CD4-positive, alpha-beta T cell treated with Interleukin-15 for 4 hours (primary cell): ENCODE data around the gene ADGRB2.

Experiments used
- DNase-seq: peaks from one replicate; pipeline ENCODE4 v3.0.0-alpha.2; 2020; ENCODE audit warnings: low spot score

ADGRB2 gene

DNA sequence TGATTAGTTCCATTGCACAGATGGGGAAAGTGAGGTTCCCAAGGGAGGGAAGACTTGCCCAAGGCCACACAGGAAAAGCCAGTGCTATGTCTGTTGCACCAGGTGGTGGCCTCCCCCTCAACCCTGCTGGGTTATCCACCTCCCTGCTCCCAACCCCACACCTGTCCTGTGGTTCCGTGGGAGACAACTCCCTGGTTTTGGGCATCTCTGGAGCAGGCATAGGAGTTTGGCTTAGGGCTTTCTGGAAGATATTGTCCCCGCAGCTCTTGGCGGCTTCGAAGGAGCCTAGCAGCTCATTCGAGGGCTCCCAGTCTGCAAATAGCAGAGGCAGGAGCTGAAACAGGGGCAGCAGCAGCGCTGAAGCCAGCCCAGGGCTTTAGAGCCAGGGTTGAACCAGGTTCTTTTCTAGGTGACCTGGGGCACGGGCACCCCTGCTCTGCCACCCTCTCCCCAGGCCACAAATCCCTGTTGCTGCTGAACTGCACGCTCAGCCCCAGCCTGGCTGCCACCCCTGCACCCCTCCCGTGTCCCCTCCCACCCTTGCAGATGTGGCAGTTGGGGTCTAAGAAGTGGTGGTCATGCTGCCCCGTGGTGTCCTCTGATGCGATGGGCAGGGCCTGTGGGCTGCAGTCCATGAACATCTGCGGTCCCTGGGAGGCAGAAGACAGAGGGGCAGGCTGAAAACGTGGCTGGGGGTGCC lies 29.6 kb upstream of the ADGRB2 start:
- no peak for DNase-seq

DNA sequence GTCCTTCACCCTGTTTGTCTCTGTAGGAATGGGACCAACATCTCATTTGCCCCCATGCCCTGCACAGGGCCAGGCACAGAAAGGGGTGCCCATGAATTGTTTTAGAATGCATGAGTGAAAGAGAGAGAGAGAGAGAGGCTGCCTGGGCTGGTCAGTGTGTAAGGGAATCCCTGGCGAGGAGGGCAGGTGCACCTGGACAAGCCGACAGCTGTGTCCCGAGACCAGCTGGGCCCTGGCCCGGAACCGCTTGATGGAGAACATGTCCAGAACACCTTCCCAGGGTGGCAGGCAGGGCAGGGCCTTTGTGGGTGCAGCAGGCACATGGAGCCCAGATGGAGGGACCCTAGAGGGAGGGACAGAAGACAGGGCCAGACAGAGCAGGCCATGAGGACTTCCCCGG lies 28.9 kb upstream of the ADGRB2 start:
- no peak for DNase-seq

DNA sequence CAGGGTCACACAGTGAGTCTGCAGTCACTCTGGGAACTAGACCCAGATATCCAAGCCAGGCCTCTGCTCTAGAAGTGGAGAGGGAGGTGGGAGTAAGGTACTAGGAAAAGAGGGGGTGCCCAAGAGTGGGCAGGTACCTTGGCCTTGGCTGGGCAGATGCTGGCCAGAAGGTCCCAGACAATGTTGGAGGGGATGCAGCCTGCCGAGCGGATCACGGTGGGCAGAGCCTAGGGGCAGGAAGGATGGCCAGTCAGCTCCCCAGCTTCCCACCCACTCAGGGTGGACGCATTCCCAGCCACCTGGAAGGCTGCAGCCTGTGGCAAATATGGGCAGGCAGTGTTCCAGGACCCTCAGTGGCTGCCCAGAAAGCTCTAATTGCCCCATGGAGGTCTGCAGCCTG lies 28.4 kb upstream of the ADGRB2 start:
- no peak for DNase-seq

DNA sequence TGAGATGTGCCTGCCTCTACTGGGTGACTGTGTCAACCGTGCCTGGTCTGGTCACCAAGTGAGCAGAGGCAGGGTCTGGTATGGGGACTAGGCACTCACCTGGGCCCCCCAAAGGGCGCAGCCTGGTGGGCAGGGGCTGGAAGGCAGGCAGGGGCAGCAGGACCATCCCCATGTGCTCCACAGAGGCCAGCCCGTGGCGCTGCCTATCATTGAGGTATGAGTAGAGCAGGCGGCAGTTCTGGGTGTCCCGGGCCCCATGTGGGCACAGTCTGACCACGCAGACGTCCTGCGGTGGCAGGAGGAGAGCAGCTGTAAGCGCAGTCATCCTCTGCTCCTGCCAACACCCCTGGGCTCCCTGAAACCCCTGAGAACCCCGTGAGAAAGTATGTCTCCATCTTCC lies 28.0 kb upstream of the ADGRB2 start:
- no peak for DNase-seq

DNA sequence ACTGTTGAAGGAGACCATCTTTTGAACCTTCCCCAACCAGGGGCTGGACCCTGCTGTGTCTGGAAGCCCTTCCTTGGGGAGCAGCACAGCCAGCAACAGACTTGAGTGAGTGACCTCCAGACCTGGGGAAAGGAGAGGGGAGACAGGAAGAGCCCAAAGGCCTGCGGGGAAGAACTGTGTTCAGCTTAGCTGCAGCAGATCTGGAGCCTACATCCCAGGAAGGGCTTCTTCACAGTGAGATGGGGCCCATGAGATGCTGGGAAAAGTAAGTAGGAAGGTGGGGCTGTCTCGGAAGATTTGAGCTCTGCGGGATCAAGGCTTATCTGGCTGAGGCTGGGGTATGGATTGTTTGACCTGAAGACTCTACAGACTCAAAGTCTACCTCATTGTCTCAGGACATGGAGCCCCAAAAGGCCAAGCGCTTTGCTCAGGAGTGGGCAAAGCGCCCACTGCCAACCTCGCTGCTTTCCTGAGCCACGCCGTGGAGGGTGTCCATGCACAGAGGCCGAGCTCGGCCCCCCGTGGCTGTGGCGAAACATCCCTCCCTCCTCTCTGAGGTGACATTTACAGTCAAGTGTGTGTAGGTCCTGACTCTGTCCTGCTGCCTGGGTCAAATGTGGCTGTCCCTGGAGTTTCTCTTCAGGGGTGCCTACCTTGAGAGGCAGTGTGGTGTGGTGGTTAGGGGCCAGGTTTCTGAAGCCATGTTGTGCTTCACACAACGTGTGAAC lies 27.2 kb upstream of the ADGRB2 start:
- no peak for DNase-seq

DNA sequence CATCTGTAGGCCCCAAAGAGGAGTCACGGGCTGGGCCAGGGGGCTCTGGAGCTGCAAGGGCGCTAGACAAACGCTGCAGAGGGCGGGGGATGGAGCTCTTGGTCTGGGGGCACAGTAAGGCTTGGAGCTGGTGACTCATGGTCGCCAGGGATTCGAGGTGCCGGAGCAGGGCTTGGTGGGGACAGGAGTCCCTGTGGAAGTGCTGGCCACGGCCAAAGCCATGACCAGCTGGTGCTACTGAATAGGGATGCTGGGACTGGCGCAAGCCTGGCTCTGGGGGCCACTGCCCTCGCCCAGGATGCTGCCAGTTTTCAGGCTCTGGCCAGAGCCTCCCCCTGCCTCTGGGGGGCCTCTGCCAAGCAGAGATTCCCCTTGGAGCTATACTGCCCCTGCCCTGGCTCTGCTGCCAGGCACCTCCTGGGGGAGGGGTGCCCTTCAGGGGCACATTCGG lies 26.5 kb upstream of the ADGRB2 start:
- DNase-seq = no peak

DNA sequence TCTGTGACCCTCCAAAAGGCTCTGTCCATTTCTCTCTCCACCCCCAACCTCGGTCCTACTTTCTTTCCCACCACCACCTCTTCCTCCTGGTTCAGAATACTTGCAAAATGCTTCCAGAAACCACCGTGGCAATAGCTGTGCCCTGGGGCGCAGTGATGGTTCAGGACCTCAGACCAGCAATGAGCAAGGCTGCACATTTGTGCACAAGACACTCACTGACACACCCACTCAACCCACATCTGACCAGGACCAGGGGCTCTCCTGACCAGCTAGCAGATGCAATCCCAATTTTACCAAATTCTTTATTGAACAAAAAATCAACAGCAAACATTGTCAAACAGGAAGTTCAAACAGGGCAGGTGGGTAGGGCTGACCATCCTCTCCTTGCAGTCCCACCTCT lies 26.0 kb upstream of the ADGRB2 start:
- DNase-seq = no peak

DNA sequence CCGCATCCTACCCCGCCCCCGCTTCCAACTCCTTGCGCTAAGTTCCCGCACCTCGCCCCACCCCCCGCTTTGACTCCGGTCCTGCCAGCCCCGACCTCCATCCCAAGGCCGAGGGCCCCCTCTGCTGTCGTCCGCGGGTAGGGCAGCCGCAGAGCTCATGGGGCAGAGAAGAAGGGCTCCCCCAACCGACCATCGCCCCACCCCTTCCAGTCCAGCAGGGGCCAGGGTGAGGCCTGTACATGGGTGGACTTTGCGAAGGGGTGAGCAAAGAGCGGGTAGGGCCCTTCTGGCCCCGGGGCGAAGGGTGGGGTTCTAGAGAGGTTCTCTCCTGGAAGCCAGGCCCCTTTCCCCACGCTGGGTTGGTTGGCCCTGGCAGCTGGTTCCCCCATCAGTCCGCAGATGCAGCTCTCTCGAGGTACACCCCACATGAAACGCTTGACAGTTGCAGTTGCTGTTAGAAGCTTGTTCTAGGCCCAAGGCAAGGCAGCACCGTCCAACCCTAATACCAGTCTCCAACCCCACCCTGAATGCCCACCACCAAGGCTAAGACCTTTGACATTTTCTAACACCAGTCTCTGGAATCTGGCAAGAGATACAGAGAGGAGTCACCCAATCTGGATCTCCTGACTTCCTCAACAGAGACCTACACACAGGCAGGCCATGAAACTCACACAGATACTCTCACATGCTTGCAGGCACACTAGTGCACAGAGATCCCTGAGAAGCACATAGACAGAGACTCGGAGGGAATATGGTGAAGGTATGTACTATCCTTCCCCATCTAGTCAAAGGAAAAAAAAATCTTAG lies 25.3 kb upstream of the ADGRB2 start:
- DNase-seq = peak; percentile 94

DNA sequence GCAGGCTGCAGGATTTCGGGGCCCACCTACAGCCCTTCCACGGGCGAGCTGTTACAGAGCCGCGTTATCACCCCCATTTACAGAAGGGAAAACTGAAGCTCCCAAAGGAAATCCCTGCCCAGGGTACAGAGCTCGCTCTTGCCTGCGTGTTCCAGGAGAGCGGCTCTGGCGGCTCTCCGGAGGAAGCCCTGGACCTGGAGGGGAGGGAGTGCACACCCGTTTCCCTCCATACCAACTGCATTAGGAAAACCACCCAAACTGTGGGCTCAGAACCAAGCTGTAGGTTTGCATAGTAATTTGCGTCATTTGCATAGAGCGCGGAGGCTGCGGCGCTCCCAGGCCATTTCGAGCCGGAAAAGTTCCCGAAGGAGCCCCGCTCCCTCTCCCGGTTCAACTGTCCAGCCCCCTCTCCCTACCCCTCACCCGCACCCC lies 24.7 kb upstream of the ADGRB2 start:
- no peak for DNase-seq

DNA sequence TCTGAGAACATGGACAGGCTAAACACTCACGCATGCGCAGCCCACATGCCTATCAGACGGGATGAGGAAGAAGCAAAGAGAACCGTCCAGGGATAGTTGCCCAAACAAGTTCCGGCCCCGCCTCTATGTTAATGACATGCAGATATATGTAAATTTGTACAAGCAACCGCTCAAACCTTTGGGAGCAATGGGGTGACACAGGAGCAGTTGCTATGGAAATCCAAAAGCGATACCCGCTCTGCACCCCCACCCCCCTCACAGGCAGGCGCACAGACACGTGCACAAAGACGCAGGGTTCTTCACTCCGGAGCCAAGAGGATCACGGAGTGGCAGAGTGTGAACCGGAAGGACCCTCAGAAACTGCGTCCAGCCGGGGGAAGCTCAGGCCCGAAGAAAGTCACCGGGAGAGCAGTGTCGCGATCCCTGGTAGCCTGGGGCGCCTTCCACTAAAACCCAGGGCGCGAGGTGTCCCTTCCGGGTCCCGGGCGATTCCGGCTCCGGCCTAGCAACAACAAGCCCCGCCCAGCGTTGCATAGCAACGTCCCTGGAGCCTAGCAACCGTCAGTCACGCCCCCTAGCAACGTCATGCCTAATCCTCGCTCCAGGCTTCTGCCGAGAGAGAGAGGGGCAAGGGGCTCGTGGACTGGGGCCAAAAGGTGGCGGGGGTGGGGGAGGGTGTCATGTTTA lies 24.1 kb upstream of the ADGRB2 start:
- peak; percentile 91 for DNase-seq

DNA sequence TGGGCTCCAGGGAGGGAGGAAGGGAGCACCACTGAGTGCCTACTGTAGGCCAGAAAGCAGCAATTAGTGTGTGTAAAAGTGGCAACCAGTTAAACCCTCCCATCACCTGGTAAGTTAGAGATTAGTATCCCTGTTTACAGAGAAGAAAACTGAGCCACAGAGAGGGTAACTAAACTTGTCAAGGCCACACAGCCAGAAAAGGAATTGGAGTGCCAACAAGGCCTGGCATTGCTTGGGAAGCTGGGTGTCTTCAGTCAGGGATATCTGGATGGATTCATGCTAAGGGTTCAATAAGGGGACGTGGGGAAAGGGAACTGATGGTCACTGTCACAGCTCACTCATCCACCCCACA lies 23.6 kb upstream of the ADGRB2 start:
- no peak for DNase-seq

DNA sequence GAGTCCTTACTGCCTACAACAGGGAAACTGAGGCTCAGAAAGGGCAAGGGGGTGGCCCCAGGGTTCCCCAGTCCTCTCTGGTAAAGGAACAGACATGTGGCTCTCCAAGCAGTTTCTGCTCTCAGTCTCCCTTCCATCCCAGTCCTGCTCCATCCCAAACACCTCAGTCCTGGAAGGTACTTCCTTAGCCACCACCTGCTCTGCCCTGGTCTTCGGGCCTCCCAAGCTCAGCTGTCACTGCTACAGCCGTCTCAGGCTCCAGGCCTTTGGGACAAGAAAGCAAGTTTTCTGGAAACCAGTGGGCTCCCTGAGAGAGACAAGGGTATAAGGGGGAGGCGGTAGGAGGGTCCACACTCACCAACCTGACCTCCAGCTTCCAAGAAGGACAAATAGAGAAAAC lies 23.1 kb upstream of the ADGRB2 start:
- no peak for DNase-seq

DNA sequence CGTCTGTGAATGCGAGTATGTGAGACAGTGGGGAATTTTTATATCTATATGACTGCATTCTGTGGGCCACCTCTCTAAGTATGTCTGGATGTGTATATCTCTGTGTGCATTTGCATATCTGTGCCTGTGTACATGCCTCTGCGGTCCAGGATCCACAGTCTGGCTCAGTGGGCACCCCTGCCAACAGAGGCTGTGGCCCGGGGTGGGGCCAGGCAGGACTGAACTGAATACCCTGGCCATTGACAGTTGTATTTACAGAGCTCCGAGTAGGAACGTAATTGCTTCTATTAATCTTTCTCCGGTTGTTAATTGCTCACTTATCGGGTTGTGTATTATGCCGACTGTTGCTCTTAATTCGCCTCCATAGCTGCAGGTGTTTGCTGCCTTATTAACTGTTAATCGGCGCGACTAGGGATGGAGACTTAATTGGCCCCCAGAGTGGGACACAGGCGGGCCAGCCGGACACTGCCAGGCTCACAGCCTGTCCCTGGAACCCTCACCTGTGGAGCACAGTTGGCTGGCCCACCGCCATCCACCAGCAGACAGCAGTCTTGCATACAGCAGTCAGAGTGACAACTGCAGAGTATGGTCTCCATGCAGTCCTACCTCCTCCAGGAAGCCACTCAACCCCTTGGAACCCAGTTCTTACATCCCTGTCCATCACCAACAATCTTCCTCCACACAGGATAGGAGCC lies 22.4 kb upstream of the ADGRB2 start:
- DNase-seq = no peak

DNA sequence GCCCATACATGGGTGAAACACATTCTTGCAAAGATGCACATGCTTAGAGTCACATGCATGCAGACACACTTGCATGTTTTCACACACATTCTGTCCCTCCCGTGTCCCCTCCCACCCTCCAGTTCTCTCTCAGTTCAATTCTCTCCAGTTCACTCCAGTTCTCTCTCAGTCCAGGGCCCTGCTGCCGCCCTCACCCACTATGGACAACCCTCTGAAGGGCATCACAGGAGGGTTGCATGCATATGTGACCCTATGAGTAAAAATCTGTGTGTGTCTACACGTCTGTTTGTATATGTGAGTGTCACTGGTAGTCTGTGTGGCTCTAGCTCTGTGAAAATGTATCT lies 21.8 kb upstream of the ADGRB2 start:
- no peak for DNase-seq

DNA sequence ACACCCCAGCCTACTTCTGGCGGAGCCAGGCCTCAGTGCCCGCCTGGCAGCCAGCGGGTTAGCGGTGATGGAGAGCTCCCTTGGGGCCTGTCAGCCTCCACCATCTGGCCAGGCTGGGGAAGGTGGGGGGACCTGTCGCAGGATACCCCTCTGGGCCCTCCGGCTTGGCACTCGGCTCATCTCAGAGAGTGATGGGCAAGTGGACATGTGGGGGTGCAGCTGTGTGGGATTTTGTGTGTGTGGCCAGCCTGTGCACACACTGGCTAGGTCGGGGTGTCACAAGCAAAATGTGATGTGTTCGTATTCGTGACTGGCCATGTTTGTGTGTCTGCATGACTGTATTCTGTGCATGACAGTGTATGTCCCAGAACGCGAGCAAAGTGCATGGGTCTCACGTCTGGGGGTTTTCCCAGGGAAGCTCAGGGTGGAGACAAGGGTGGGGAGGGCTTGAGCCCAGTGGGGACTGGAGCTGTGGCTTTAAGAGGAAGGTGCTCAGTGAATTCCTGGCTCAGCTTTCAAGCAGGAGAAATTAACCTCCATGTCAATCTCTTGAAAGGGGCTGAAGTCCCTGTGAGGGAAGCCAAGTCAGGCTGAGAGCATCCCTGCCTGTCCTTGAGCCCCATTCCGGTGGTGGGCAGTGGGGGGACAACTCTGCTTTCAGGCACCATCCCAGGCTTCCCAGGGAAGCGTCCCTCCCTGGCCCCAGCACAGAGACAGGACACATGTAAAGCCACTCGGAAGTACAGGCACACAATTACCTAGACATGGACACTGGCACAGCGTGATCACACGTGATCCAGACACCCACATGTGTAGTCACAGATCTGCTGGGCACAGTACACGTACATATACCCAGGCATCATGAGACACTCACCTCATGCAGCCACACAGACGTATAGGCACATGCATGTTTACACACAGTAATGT lies 21.1 kb upstream of the ADGRB2 start:
- DNase-seq = no peak

DNA sequence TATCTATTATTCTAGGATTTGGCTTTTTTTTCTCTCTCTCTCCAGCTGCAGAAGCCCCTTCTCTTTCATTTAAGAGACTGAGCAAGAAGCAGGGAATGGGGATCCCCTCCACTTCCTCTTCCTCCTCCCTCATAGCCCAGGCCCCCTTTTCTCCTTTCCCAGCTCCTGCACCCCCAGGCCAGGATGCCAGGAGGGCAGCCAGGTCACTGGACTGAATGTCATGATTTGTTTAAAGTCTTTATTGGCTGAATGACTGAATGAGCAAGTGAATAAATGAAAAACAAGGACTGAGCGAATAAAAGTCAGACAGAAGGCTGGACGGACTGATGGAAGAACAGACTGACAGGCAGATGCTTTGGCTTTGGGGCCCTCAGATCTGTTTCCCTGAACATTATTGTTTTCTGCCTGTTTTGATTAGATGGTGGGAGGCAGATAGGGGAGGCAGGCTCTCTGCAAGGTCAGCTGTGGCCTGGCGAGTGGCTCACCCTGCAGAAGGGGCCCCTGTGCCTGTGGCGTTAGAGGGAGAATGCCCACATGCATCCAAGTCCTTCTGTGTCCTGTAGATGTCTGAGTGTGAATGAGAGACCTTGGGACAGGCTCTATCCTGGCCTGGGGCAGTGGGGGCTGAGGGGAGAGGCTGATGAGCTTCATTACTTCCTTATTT lies 20.3 kb upstream of the ADGRB2 start:
- DNase-seq = no peak

DNA sequence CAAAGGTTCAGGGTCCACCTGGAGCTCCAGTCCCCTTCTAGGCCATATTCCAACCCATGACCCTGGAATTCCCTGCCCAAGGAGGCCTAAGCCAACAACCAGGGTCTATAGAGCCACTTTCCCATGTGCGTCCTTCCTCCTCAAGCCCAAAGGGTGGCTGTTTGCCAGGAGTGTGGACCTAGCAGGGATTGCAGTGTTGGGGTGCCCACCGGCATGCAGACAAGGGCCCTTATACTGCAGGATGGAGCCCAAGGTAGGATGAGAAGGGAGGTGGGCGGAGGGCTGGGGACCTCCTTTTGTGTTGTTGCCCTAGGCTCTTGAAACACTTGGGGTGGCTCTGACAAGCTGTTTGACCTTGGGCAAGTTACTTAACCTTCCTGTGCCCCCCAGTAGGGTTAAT lies 19.7 kb upstream of the ADGRB2 start:
- no peak for DNase-seq

DNA sequence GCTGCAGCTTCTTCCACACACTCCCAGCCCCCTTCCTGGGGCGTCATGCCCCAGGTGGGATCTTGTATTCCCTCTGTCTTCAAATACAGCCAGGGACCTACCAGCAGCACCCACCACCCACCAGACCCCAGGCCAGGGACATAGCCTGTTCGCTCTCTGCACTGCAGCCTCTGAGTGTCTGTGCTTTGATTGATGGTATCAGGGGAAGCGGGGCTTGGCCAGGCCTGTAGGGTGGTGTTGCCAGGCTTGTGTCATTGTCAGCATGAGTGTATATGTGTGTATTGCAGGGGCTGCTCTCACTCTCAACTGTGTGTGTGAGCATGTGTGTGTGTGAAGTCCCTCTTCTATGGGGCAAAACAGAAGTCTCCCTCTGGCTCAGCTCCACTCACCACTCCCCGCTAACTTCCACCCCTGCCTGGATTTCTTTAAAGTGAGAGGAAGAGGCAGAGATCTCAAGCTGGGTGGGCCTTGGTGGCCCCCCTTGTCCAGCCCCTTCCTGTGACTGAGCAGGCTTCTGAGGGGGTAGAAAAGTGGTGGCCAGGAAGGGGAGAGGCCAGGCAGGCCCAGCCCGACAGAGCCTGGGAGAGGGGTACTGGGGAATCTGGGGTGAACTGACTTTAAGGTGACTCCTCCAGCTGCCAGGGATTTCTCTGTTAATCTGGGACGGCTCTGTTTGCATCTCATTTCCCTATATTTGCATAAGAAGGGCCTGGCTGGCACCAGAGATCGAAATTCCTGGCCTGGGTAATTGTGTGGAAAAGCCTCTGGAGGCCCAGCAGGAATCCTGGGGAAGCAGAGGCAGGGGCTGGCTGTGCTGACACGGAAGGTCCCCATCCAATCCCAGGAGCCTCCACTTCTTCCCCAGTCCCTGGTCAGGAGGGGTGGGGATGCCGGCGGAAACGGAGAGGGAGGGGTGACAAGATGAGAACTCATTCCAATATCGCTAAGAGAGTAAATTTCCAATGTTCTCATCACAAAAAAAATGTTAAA lies 18.6 kb upstream of the ADGRB2 start:
- DNase-seq = no peak

DNA sequence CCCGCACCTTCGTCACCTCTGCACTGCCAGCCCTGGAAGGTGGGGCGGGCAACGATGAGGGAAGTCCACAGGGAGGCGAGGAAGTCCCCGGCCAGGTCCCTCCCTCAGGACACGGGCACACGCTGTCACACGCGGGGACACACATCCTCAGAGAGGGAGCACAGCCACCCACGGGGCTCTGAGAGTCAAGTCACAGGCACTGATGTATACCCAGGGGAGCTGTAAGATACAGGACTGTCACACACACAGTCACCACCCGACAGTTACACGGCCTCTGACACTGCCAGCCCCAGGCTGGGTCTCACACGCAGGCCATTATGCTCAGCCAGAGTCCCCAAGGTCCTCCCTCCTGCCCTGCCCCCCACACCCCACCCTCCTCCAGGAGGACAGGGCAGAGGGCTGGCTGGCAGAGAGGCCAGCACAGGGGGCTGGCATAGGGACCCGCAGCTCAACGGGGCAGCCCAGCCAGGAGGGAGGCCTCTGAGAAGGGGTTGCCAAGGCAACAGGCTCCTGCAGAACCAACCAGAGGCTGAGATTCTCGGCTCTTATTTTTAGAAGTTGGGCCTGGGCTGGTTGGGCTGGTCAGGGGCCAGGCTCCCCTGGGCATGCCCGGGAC lies 17.7 kb upstream of the ADGRB2 start:
- DNase-seq = no peak
